HEK293 (cell line): ENCODE results near the gene BMPR1A.

Experiments used
- GLI2 ChIP-seq: fragments of 450-650 bp; formaldehyde crosslinking; IDR thresholded peaks from 2 replicates; pipeline ENCODE4; 2017; ENCODE audit warnings: missing biosample characterization, missing genetic modification characterization, low read depth, borderline replicate concordance
- GLI4 ChIP-seq: fragments of 450-650 bp; formaldehyde crosslinking; IDR thresholded peaks from 2 replicates; pipeline ENCODE4 v1.5.1; 2016; ENCODE audit warnings: missing biosample characterization, missing genetic modification characterization
- KLF7 ChIP-seq: fragments of 450-650 bp; formaldehyde crosslinking; IDR thresholded peaks from 2 replicates; pipeline ENCODE4 v1.5.1; 2016; ENCODE audit warnings: missing biosample characterization, missing genetic modification characterization, borderline replicate concordance
- MZF1 ChIP-seq: fragments of 450-650 bp; formaldehyde crosslinking; IDR thresholded peaks from 2 replicates; pipeline ENCODE4 v1.5.1; 2017; ENCODE audit warnings: missing biosample characterization, missing genetic modification characterization, borderline replicate concordance
- PRDM1 ChIP-seq: fragments of 450-650 bp; formaldehyde crosslinking; IDR thresholded peaks from 2 replicates; pipeline ENCODE4; 2016; ENCODE audit warnings: missing biosample characterization, missing genetic modification characterization
- SCRT2 ChIP-seq: fragments of 450-650 bp; formaldehyde crosslinking; IDR thresholded peaks from 2 replicates; pipeline ENCODE4 v1.5.1; 2016; ENCODE audit warnings: missing biosample characterization, missing genetic modification characterization
- ZBTB8A ChIP-seq: fragments of 450-650 bp; formaldehyde crosslinking; IDR thresholded peaks from 2 replicates; pipeline ENCODE4 v1.5.1; 2016; ENCODE audit warnings: missing biosample characterization, missing genetic modification characterization
- ZFP37 ChIP-seq: fragments of 450-650 bp; formaldehyde crosslinking; IDR thresholded peaks from 2 replicates; pipeline ENCODE4 v1.5.1; 2016; ENCODE audit warnings: missing biosample characterization, missing genetic modification characterization
- ZNF174 ChIP-seq: fragments of 450-650 bp; formaldehyde crosslinking; IDR thresholded peaks from 2 replicates; pipeline ENCODE4 v1.5.0; 2017; ENCODE audit warnings: missing biosample characterization, mild to moderate bottlenecking, missing genetic modification characterization
- ZNF221 ChIP-seq: fragments of 450-650 bp; formaldehyde crosslinking; IDR thresholded peaks from 2 replicates; pipeline ENCODE4 v1.5.1; 2017; ENCODE audit warnings: missing biosample characterization, missing genetic modification characterization, borderline replicate concordance
- ZNF223 ChIP-seq: fragments of 450-650 bp; formaldehyde crosslinking; IDR thresholded peaks from 2 replicates; pipeline ENCODE4 v1.5.1; 2016; ENCODE audit warnings: missing biosample characterization, missing genetic modification characterization
- ZNF23 ChIP-seq: fragments of 450-650 bp; formaldehyde crosslinking; IDR thresholded peaks from 2 replicates; pipeline ENCODE4 v1.5.1; 2016; ENCODE audit warnings: missing biosample characterization, missing genetic modification characterization, borderline replicate concordance
- ZNF266 ChIP-seq: fragments of 450-650 bp; formaldehyde crosslinking; IDR thresholded peaks from 2 replicates; pipeline ENCODE4 v1.5.1; 2016; ENCODE audit warnings: missing biosample characterization, missing genetic modification characterization, low read depth
- ZNF274 ChIP-seq, 2 experiments: fragments of 200-500 bp in 1 of 2; fragments of 450-650 bp in 1 of 2; sonication (Bioruptor generic) in 1 of 2; formaldehyde crosslinking in 1 of 2; IDR thresholded peaks; 2 replicates each; pipeline versions ENCODE4 v1.5.1 to v1.6.1; 2014 to 2016; ENCODE audit warnings: borderline replicate concordance in 1 of 2, inconsistent platforms in 1 of 2, low read length in 1 of 2, missing biosample characterization in 1 of 2, missing genetic modification characterization in 1 of 2
- ZNF335 ChIP-seq: fragments of 450-650 bp; formaldehyde crosslinking; conservative IDR thresholded peaks from 2 replicates; pipeline ENCODE4 v1.5.1; 2016; ENCODE audit warnings: missing biosample characterization, missing genetic modification characterization
- ZNF48 ChIP-seq: fragments of 450-650 bp; formaldehyde crosslinking; IDR thresholded peaks from 2 replicates; pipeline ENCODE4 v1.5.1; 2016; ENCODE audit warnings: missing biosample characterization, missing genetic modification characterization
- ZNF501 ChIP-seq: fragments of 450-650 bp; formaldehyde crosslinking; IDR thresholded peaks from 2 replicates; pipeline ENCODE4 v1.5.1; 2016; ENCODE audit warnings: missing biosample characterization, missing genetic modification characterization
- ZNF530 ChIP-seq: fragments of 450-650 bp; formaldehyde crosslinking; IDR thresholded peaks from 2 replicates; pipeline ENCODE4 v1.5.1; 2016; ENCODE audit warnings: low read depth, missing biosample characterization, missing genetic modification characterization
- ZNF548 ChIP-seq: fragments of 450-650 bp; formaldehyde crosslinking; IDR thresholded peaks from 2 replicates; pipeline ENCODE4 v1.5.1; 2016; ENCODE audit warnings: missing biosample characterization, missing genetic modification characterization
- ZNF585B ChIP-seq: fragments of 450-650 bp; formaldehyde crosslinking; IDR thresholded peaks from 2 replicates; pipeline ENCODE4 v1.5.1; 2016; ENCODE audit warnings: missing biosample characterization, missing genetic modification characterization
- ZNF677 ChIP-seq: fragments of 450-650 bp; IDR thresholded peaks from 2 replicates; pipeline ENCODE4 v1.5.0; 2018; ENCODE audit warnings: missing biosample characterization, mild to moderate bottlenecking, missing genetic modification characterization, moderate library complexity
- ZXDB ChIP-seq: fragments of 450-650 bp; formaldehyde crosslinking; IDR thresholded peaks from 2 replicates; pipeline ENCODE4 v1.5.1; 2016; ENCODE audit warnings: missing biosample characterization, missing genetic modification characterization
- TF ChIP-seq, protein P1 (sequence below): fragments of 450-650 bp; formaldehyde crosslinking; conservative IDR thresholded peaks from 2 replicates; pipeline ENCODE4 v1.5.1; 2016; ENCODE audit warnings: low read depth, missing biosample characterization, missing genetic modification characterization
- TF ChIP-seq, protein P2 (sequence below): fragments of 450-650 bp; formaldehyde crosslinking; IDR thresholded peaks from 2 replicates; pipeline ENCODE4 v1.5.1; 2016; ENCODE audit warnings: missing biosample characterization, missing genetic modification characterization
- TF ChIP-seq, protein P3 (sequence below): fragments of 450-650 bp; formaldehyde crosslinking; IDR thresholded peaks from 2 replicates; pipeline ENCODE4 v1.5.1; 2016; ENCODE audit warnings: missing biosample characterization, missing genetic modification characterization
- TF ChIP-seq, protein P4 (sequence below): fragments of 450-650 bp; formaldehyde crosslinking; IDR thresholded peaks from 2 replicates; pipeline ENCODE4 v1.5.1; 2017; ENCODE audit warnings: missing biosample characterization, missing genetic modification characterization
- TF ChIP-seq, protein P5 (sequence below): fragments of 450-650 bp; formaldehyde crosslinking; IDR thresholded peaks from 2 replicates; pipeline ENCODE4 v1.5.1; 2016; ENCODE audit warnings: missing biosample characterization, missing genetic modification characterization

The BMPR1A gene

DNA sequence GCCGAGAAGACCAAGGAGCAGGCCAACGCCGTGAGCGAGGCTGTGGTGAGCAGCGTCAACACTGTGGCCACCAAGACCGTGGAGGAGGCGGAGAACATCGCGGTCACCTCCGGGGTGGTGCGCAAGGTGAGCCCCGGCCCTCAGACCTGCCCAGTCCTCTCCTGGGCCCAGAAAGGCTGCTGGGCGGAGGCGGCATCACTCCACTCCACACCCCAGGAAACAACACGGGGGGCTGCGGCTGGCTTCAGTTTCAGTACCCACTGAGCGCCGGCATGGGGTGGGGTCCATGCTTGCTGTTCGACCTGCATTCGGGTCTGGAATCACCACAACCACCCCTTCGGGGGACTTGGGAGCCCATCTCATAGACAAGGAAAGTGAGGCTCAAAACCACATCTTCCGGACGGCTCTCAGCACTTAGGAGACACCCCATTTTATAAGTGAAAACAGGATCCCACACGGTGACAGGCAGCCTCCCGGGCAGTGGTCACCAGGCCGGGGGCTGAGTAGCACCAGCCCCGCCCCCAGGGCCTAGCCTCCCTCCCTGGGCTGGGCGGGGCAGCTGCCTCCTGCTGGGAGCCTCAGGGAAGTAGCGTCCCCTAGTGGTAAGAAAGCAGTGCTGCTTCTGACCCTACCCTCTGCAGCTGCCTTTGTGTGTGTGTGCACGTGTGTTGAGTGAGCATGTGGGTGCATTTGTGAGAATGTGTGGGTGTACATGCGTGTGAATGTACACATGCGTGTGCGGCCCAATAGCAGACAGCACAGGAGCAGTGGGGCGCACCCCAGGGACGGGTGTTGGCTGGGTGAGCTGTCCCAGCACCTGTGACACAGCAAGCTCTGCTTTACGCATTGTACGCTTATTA, 203.8 kb downstream of the BMPR1A start (continued):
- TF ChIP-seq ZBTB8A (tag by site-specific recombination) (no peak), ZNF530 (no peak), ZNF266 (tag by site-specific recombination) (no peak), GLI4 (no peak), ZNF221 (tag by site-specific recombination) (no peak), ZNF23 (tag by site-specific recombination) (no peak), PRDM1 (tag by site-specific recombination) (no peak), ZNF677 (tag by site-specific recombination) (no peak), ZNF174 (tag by site-specific recombination) (no peak), ZXDB (no peak), ZNF274 (IDR thresholded peaks at IDR 0.05; ENCODE audit: low read length) (no peak), ZNF274 (tag by site-specific recombination; IDR thresholded peaks at IDR 0.05; ENCODE audit: borderline replicate concordance) (no peak), ZNF585B (no peak), ZNF48 (tag by site-specific recombination) (no peak), ZNF335 (tag by site-specific recombination) (no peak), ZNF501 (tag by site-specific recombination) (no peak), SCRT2 (no peak), ZNF223 (tag by site-specific recombination) (no peak), ZNF548 (tag by site-specific recombination) (no peak), GLI2 (tag by site-specific recombination) (no peak), MZF1 (tag by site-specific recombination) (no peak), KLF7 (peak; percentile 92), ZFP37 (tag by site-specific recombination) (no peak)
- TF ChIP-seq, protein P1, sequence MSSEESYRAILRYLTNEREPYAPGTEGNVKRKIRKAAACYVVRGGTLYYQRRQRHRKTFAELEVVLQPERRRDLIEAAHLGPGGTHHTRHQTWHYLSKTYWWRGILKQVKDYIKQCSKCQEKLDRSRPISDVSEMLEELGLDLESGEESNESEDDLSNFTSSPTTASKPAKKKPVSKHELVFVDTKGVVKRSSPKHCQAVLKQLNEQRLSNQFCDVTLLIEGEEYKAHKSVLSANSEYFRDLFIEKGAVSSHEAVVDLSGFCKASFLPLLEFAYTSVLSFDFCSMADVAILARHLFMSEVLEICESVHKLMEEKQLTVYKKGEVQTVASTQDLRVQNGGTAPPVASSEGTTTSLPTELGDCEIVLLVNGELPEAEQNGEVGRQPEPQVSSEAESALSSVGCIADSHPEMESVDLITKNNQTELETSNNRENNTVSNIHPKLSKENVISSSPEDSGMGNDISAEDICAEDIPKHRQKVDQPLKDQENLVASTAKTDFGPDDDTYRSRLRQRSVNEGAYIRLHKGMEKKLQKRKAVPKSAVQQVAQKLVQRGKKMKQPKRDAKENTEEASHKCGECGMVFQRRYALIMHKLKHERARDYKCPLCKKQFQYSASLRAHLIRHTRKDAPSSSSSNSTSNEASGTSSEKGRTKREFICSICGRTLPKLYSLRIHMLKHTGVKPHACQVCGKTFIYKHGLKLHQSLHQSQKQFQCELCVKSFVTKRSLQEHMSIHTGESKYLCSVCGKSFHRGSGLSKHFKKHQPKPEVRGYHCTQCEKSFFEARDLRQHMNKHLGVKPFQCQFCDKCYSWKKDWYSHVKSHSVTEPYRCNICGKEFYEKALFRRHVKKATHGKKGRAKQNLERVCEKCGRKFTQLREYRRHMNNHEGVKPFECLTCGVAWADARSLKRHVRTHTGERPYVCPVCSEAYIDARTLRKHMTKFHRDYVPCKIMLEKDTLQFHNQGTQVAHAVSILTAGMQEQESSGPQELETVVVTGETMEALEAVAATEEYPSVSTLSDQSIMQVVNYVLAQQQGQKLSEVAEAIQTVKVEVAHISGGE (tag by site-specific recombination) = no peak
- TF ChIP-seq, protein P2, sequence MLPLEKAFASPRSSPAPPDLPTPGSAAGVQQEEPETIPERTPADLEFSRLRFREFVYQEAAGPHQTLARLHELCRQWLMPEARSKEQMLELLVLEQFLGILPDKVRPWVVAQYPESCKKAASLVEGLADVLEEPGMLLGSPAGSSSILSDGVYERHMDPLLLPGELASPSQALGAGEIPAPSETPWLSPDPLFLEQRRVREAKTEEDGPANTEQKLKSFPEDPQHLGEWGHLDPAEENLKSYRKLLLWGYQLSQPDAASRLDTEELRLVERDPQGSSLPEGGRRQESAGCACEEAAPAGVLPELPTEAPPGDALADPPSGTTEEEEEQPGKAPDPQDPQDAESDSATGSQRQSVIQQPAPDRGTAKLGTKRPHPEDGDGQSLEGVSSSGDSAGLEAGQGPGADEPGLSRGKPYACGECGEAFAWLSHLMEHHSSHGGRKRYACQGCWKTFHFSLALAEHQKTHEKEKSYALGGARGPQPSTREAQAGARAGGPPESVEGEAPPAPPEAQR (tag by site-specific recombination) = no peak
- TF ChIP-seq, protein P3, sequence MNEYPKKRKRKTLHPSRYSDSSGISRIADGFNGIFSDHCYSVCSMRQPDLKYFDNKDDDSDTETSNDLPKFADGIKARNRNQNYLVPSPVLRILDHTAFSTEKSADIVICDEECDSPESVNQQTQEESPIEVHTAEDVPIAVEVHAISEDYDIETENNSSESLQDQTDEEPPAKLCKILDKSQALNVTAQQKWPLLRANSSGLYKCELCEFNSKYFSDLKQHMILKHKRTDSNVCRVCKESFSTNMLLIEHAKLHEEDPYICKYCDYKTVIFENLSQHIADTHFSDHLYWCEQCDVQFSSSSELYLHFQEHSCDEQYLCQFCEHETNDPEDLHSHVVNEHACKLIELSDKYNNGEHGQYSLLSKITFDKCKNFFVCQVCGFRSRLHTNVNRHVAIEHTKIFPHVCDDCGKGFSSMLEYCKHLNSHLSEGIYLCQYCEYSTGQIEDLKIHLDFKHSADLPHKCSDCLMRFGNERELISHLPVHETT (tag by site-specific recombination) = no peak
- TF ChIP-seq, protein P4, sequence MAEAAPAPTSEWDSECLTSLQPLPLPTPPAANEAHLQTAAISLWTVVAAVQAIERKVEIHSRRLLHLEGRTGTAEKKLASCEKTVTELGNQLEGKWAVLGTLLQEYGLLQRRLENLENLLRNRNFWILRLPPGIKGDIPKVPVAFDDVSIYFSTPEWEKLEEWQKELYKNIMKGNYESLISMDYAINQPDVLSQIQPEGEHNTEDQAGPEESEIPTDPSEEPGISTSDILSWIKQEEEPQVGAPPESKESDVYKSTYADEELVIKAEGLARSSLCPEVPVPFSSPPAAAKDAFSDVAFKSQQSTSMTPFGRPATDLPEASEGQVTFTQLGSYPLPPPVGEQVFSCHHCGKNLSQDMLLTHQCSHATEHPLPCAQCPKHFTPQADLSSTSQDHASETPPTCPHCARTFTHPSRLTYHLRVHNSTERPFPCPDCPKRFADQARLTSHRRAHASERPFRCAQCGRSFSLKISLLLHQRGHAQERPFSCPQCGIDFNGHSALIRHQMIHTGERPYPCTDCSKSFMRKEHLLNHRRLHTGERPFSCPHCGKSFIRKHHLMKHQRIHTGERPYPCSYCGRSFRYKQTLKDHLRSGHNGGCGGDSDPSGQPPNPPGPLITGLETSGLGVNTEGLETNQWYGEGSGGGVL (tag by site-specific recombination) = no peak
- TF ChIP-seq, protein P5, sequence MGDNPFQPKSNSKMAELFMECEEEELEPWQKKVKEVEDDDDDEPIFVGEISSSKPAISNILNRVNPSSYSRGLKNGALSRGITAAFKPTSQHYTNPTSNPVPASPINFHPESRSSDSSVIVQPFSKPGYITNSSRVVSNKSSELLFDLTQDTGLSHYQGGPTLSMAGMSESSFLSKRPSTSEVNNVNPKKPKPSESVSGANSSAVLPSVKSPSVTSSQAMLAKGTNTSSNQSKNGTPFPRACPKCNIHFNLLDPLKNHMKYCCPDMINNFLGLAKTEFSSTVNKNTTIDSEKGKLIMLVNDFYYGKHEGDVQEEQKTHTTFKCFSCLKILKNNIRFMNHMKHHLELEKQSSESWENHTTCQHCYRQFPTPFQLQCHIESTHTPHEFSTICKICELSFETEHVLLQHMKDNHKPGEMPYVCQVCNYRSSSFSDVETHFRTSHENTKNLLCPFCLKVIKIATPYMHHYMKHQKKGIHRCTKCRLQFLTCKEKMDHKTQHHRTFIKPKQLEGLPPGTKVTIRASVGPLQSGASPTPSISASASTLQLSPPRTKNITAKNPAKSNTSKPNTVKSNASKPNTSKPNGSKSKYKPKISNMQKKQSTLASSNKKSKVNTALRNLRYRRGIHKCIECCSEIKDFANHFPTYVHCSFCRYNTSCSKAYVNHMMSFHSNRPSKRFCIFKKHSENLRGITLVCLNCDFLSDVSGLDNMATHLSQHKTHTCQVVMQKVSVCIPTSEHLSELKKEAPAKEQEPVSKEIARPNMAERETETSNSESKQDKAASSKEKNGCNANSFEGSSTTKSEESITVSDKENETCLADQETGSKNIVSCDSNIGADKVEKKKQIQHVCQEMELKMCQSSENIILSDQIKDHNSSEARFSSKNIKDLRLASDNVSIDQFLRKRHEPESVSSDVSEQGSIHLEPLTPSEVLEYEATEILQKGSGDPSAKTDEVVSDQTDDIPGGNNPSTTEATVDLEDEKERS (tag by site-specific recombination) = no peak
